ENCODE measurements around the gene F3. TPM values are rescaled to one million over a fixed set of nuclear protein-coding genes. Genes with fewer than 3 reads are reported as not detected.
A peak's percentile ranks its signal among the peaks of the same experiment; 100 is the strongest.

F3 gene
- total RNA-seq, 2 donors from 2014 or later = 37.9 to 85.4 TPM

GRCh38 chr1:94555091-94555490, 13.5 kb upstream of the F3 start:
- H3K9me3 ChIP-seq = no peaks in the 10 kb centered on the region
- 87 to 93% methylated on average over 5 of the region's 5 CpGs for WGBS, 2 donors
- H3K27ac ChIP-seq = no peak overlapping the region
- H3K4me3 ChIP-seq = no peak overlapping the region
- no peak for DNase-seq
- no peak for TF ChIP-seq CTCF (IDR thresholded peaks at IDR 0.05)
- TF ChIP-seq POLR2A (IDR thresholded peaks at IDR 0.05) = no peak
- peaks cover 28% of the 10 kb centered on the region for H3K4me1 ChIP-seq
- no peaks in the 10 kb centered on the region for H3K27me3 ChIP-seq
- no peak for ATAC-seq
- H3K36me3 ChIP-seq (replicated peaks in 1 of 2; ENCODE audit: insufficient read depth in 1 of 2, low read depth in 2 of 2) = no peaks in the 10 kb centered on the region
- intact Hi-C loops (cut with DNase I) = no loop called here

GRCh38 chr1:94554580-94554979, 13.0 kb upstream of the F3 start:
- H3K27me3 ChIP-seq = no peaks in the 10 kb centered on the region
- ATAC-seq = no peak
- H3K36me3 ChIP-seq (replicated peaks in 1 of 2; ENCODE audit: insufficient read depth in 1 of 2, low read depth in 2 of 2) = no peaks in the 10 kb centered on the region
- 88 to 96% methylated on average over 5 of the region's 5 CpGs for WGBS, 2 donors
- H3K4me1 ChIP-seq = peaks cover 34% of the 10 kb centered on the region
- no peak overlapping the region for H3K4me3 ChIP-seq
- no peak for TF ChIP-seq POLR2A (IDR thresholded peaks at IDR 0.05)
- no peak for TF ChIP-seq CTCF (IDR thresholded peaks at IDR 0.05)
- no peaks in the 10 kb centered on the region for H3K9me3 ChIP-seq
- DNase-seq = no peak
- intact Hi-C loops (cut with DNase I) = no loop called here
- no peak overlapping the region for H3K27ac ChIP-seq

DNA sequence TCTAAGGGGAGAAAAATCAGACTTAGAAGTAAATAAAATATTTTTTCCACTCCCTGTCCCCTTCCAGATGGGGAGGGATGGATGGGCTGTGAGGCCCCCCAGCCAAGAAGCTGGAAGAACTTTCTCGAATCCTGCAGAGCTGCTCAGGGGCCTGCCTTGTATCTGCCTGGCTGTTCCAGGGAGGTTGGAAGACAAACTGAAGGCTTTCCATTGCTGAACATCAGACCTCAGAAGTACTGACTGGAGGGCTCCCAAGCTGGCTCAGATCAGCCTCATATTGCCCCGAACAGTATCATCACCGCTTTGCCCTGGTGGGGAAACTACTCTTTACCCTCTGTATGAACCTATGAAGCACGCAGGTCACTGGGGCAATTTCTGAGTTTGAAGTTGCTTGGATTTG, 12.4 kb upstream of the F3 start:
- WGBS, 2 donors = 76 to 86% methylated on average over 4 of the region's 4 CpGs
- DNase-seq (no peak), ATAC-seq (no peak)
- Histone ChIP-seq H3K36me3 (replicated peaks in 1 of 2; ENCODE audit: insufficient read depth in 1 of 2, low read depth in 2 of 2) (no peaks in the 10 kb centered on the region), H3K4me1 (peaks cover 34% of the 10 kb centered on the region), H3K4me3 (no peak overlapping the region), H3K9me3 (no peaks in the 10 kb centered on the region), H3K27ac (no peak overlapping the region), H3K27me3 (no peaks in the 10 kb centered on the region)
- intact Hi-C loops (cut with DNase I) = no loop called here
- TF ChIP-seq POLR2A (IDR thresholded peaks at IDR 0.05) (no peak), CTCF (IDR thresholded peaks at IDR 0.05) (no peak)

- ATAC-seq (no peak), DNase-seq (peak in 1 of 4 donors; percentile 19)
- H3K36me3 ChIP-seq (replicated peaks in 1 of 2; ENCODE audit: insufficient read depth in 1 of 2, low read depth in 2 of 2) = no peaks in the 10 kb centered on the region
- H3K27me3 ChIP-seq = no peaks in the 10 kb centered on the region
- H3K27ac ChIP-seq = peak overlapping the region in 1 of 4 donors; percentile 4
- no peak overlapping the region for H3K4me3 ChIP-seq
- no peak for TF ChIP-seq POLR2A (IDR thresholded peaks at IDR 0.05)
- TF ChIP-seq CTCF (IDR thresholded peaks at IDR 0.05) = no peak
- H3K4me1 ChIP-seq = peaks cover 34% of the 10 kb centered on the region
- intact Hi-C loops (cut with DNase I) = no loop called here
- 50 to 57% methylated on average over 5 of the region's 5 CpGs for WGBS, 2 donors
- H3K9me3 ChIP-seq = no peaks in the 10 kb centered on the region
Observed at GRCh38 chr1:94553323-94553730, 11.8 kb upstream of the F3 start.

DNA sequence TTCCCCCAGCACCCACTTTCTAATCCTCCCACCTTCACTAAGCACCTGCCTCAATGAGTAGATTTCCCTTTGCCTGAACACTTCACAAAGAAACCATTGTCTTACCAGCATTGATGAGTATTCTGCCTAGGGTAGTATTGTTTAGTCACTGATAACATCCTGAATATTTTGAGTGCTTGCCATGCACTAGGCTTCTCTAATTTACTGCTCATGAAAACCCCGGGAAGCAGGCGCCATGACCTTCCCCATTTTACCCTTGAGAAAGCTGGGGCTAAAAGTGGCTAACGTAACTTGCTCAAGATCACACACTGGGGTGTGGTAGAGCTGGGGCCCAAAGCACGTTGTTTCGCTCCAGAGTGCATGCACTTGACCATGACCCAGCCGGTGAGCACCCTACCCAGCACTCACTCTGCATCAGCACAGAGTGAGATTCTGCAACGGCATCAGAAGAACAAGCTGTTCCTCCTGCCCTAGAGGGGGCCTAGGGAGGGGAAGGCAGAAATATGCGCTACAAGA, 10.6 kb upstream of the F3 start:
- H3K36me3 ChIP-seq (replicated peaks in 1 of 2; ENCODE audit: insufficient read depth in 1 of 2, low read depth in 2 of 2) = no peaks in the 10 kb centered on the region
- no peak overlapping the region for H3K4me3 ChIP-seq
- intact Hi-C loops (cut with DNase I) = no loop called here
- TF ChIP-seq CTCF (IDR thresholded peaks at IDR 0.05) = no peak
- no peak for TF ChIP-seq POLR2A (IDR thresholded peaks at IDR 0.05)
- no peaks in the 10 kb centered on the region for H3K27me3 ChIP-seq
- WGBS, 2 donors = 79 to 86% methylated on average over 8 of the region's 8 CpGs
- no peak for ATAC-seq
- no peak for DNase-seq
- H3K4me1 ChIP-seq = peaks cover 34% of the 10 kb centered on the region
- peak overlapping the region in 2 of 4 donors; percentile 55 to 60 for H3K27ac ChIP-seq
- no peaks in the 10 kb centered on the region for H3K9me3 ChIP-seq
